Skeletal muscle tissue (tissue), 4 donors: Measurements from ENCODE around the gene RAVER2. TPM values are rescaled to one million over a fixed set of nuclear protein-coding genes. Genes with fewer than 3 reads are reported as not detected.
"Not testable (repeated sequence)": the region's sequence is repeated elsewhere in the genome, so short reads cannot be mapped to it uniquely, and the experiment has no call there.

Source experiments
- H3K27ac ChIP-seq: one replicate; pipeline ENCODE4 v1.7.0; 2013; ENCODE audit warnings: mild to moderate bottlenecking, low read depth, low read length, inconsistent platforms
- H3K27me3 ChIP-seq, 3 donors: one replicate each; pipeline ENCODE4 v1.7.0; 2013; ENCODE audit warnings: low read length in 3 of 3; ENCODE audit not compliant: control insufficient read depth in 3 of 3, insufficient read depth in 3 of 3
- H3K36me3 ChIP-seq, 3 donors: one replicate each; pipeline ENCODE4 v1.7.0; 2013; ENCODE audit warnings: low read length in 3 of 3; ENCODE audit not compliant: control insufficient read depth in 3 of 3, insufficient read depth in 3 of 3
- H3K4me1 ChIP-seq, 3 donors: one replicate each; pipeline ENCODE4 v1.7.0; 2013; ENCODE audit warnings: low read length in 3 of 3, mild to moderate bottlenecking in 3 of 3; ENCODE audit not compliant: control insufficient read depth in 3 of 3, insufficient read depth in 3 of 3
- H3K4me3 ChIP-seq, 3 donors: one replicate each; pipeline ENCODE4 v1.7.0; 2013; ENCODE audit warnings: low read length in 3 of 3
- H3K9ac ChIP-seq, 3 donors: one replicate each; pipeline ENCODE4 v1.7.0; 2013; ENCODE audit warnings: low read length in 3 of 3, mild to moderate bottlenecking in 3 of 3, moderate library complexity in 2 of 3, low read depth in 1 of 3
- H3K9me3 ChIP-seq, 3 donors: one replicate each; pipeline ENCODE4 v1.7.0; 2013; ENCODE audit warnings: low read length in 3 of 3; ENCODE audit not compliant: control insufficient read depth in 3 of 3
- total RNA-seq: library from RNA; depleted of rRNA; stranded (reverse); fragments of >200 nt; gene quantifications from one replicate; pipeline ENCODE4 v1.2.3, GENCODE V29; 2014
- donor health status: Osteomylitis.

RAVER2 gene
- total RNA-seq, 1 donor from 2014 or later, result 15.7 TPM

DNA sequence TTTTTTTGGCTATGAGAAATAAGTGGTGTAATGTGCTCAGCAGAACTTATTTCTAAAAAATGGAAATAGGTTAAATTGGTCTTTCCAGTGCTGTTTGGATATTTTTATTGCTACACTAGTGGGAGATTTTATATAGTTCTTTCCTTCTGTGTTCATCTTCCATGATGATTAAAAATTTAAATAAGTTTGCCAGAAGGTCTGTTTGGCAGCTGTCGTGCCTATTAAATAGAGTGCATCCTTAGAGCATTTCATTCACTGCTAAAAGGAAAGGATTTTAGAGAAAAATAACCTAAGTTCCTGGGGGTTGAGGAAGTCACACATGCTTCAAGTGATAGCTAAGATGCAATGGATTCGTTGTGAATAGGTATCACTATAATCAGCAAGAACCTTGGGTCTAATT is 29.7 kb upstream of the RAVER2 start:
- Histone ChIP-seq H3K4me3 (no peak overlapping the region), H3K4me1 (no peaks in the 10 kb centered on the region), H3K36me3 (no peaks in the 10 kb centered on the region), H3K27me3 (peaks cover 0 to 2% (median 0%) of the 10 kb centered on the region in 3 donors), H3K9ac (no peak overlapping the region), H3K27ac (no peak overlapping the region), H3K9me3 (no peaks in the 10 kb centered on the region)

DNA sequence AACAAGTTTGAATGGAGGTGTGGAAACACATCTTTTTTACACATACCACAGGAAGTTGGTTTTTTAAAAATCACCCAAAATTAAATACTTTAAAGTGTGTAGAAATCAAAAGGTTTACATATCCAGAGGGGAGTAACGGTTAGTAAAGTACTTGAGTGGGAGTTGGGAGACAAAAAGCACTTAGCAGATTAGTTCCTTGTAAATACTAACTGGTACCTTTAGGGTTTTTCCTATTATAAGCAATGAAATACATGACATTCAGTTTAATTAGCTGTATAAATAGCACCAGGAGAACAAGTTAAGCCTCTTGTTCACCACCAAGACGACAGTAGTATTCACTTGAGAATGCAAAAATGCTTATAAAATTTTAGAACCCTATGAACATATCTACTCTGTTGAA is 23.7 kb upstream of the RAVER2 start:
- H3K4me3 ChIP-seq, result no peak overlapping the region
- H3K9me3 ChIP-seq, result no peaks in the 10 kb centered on the region
- H3K27ac ChIP-seq, result no peak overlapping the region
- H3K27me3 ChIP-seq, result no peaks in the 10 kb centered on the region
- H3K4me1 ChIP-seq, result no peaks in the 10 kb centered on the region
- no peaks in the 10 kb centered on the region for H3K36me3 ChIP-seq
- H3K9ac ChIP-seq, result no peak overlapping the region

DNA sequence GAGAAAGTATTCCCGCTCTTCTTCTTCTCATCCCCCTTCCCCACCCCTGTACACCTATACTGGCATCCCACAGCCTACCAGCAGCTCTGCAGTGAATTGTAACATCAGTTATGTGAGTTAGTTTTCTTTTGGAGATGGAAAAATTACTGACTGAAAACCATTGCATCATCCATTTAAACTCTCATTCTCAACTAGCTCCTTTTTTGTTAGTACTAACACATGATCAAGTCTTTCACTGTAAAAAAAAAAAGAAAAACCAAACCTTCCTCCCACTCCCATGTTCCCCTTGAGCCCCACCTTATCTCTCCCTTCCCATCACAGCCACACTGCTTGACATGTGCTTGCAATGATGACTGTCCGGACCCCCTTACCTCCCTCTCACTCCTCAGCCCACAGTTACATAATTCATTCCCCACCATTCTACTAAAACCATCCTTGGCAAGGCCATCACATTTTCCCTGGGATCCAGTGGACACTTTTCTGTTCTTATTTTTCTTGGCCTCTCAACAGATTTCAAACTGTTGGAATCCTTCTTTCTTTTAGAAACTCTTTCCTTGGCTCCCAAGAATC is 23.2 kb upstream of the RAVER2 start:
- Histone ChIP-seq H3K4me3 (no peak overlapping the region), H3K9me3 (no peaks in the 10 kb centered on the region), H3K9ac (no peak overlapping the region), H3K4me1 (no peaks in the 10 kb centered on the region), H3K27me3 (no peaks in the 10 kb centered on the region), H3K36me3 (no peaks in the 10 kb centered on the region), H3K27ac (no peak overlapping the region)

DNA sequence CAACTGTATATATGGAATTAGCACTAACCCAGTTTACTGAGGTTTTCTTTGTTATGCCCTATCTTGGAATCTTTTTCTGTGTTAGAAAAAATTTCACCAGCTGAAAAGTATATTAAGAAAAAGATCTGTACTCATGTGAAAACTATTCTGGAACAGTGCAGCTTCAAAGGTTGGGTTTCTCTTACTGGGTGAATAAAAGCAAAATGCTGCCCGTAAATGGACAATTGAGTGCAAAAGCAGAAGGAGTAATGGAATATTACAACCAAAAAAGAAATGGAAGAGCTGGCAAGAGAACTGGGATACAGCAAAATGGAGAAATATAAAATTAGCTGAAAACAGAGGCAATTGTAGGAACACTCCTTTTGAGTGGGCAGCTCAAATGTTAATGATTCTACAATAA is 17.0 kb upstream of the RAVER2 start:
- Histone ChIP-seq H3K4me3 (no peak overlapping the region), H3K9me3 (no peaks in the 10 kb centered on the region), H3K27me3 (no peaks in the 10 kb centered on the region), H3K4me1 (no peaks in the 10 kb centered on the region), H3K36me3 (no peaks in the 10 kb centered on the region), H3K27ac (no peak overlapping the region), H3K9ac (no peak overlapping the region)

DNA sequence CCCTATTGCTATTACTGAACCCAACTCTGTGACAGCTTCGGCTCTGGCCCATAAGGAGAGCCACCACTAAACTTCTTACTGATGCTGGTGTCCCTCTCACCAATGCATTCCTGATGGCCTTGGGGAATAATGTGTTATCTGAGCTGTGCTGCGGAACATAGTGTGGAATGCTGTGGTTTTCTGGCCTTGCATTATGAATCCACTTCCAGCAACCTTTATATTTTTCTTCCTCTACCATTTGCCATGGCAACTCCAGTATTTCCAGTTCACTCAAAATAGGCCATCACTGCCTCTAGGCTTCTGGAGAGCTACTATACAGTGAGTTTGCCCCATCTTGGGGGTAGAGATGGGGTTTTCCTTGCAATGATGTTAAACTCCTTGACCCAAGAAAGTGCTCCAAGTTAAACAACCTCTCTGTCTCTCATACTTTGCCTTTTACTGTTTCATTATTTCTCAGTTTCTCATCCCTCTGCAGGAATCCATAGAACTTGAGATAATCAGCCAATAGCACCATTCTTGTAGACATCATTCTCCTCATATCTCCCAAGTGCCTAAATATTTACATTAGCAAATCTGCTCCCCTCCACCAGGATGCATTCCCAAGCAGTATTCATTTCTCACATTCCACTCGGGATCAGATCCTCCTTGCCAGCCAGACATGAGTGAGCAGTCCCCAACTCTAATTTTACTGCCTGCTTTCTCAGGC is 11.1 kb upstream of the RAVER2 start:
- Histone ChIP-seq H3K27ac (no peak overlapping the region), H3K27me3 (no peaks in the 10 kb centered on the region), H3K36me3 (no peaks in the 10 kb centered on the region), H3K9ac (no peak overlapping the region), H3K4me3 (no peak overlapping the region), H3K4me1 (no peaks in the 10 kb centered on the region), H3K9me3 (no peaks in the 10 kb centered on the region)

DNA sequence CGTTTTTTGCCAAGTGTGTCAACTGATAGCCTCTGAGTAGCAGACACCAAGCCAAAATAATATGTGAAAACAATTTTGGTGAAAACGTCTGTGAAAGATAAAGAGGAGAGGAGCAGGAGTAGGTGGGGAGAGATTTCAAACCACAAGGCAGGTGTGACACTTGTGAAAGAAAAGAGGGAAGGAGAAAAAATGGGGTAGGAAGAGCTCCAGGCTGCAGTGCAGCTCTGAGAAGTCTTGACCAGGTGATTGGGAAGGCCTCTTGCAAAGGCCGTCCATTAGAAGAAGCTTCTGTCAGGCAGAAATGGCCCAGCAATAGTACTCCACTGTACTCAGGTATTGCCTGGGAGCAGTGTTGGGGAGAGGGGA is 10.6 kb upstream of the RAVER2 start:
- H3K4me1 ChIP-seq, result no peaks in the 10 kb centered on the region
- no peak overlapping the region for H3K4me3 ChIP-seq
- H3K9ac ChIP-seq, result no peak overlapping the region
- H3K27me3 ChIP-seq, result no peaks in the 10 kb centered on the region
- no peak overlapping the region for H3K27ac ChIP-seq
- no peaks in the 10 kb centered on the region for H3K9me3 ChIP-seq
- H3K36me3 ChIP-seq, result no peaks in the 10 kb centered on the region

DNA sequence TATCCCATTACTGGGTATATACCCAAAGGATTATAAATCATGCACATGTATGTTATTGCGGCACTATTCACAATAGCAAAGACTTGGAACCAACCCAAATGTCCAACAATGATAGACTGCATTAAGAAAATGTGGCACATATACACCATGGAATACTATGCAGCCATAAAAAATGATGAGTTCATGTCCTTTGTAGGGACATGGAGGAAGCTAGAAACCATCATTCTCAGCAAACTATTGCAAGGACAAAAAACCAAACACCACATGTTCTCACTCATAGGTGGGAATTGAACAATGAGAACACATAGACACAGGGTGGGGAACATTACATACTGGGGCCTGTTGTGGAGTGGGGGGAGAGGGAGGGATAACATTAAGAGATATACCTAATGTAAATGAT is 4.2 kb upstream of the RAVER2 start:
- not testable (repeated sequence) for H3K9me3 ChIP-seq, H3K4me3 ChIP-seq, H3K27ac ChIP-seq, H3K9ac ChIP-seq, H3K4me1 ChIP-seq, H3K36me3 ChIP-seq, H3K27me3 ChIP-seq

DNA sequence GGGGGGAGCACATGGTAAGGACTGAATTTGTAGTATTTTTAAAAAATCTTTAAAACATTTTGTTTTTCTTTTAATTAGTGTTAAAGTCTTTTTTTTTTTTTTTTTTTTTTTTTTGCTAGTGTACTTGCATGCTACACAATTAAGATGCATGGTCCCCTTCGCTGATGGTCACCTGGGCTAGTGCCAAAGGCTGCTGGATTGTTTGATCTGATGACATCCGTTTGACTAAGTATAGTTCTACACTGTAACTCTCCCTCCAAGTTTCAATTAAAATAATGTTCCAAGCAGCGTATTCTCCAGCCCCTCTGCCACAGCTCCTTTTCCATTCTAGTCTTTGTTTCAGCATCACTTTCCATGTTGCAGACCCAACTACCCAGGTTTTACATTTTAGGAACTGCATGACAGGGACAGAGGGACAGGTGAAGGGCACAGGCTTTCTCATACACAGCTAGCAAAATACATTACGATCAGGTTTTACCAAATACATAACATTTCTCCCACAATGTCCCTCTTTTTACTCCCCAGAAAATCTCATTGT is 852 bp upstream of the RAVER2 start:
- H3K9ac ChIP-seq, result peak overlapping the region in 2 of 3 donors; percentile 62 to 74

DNA sequence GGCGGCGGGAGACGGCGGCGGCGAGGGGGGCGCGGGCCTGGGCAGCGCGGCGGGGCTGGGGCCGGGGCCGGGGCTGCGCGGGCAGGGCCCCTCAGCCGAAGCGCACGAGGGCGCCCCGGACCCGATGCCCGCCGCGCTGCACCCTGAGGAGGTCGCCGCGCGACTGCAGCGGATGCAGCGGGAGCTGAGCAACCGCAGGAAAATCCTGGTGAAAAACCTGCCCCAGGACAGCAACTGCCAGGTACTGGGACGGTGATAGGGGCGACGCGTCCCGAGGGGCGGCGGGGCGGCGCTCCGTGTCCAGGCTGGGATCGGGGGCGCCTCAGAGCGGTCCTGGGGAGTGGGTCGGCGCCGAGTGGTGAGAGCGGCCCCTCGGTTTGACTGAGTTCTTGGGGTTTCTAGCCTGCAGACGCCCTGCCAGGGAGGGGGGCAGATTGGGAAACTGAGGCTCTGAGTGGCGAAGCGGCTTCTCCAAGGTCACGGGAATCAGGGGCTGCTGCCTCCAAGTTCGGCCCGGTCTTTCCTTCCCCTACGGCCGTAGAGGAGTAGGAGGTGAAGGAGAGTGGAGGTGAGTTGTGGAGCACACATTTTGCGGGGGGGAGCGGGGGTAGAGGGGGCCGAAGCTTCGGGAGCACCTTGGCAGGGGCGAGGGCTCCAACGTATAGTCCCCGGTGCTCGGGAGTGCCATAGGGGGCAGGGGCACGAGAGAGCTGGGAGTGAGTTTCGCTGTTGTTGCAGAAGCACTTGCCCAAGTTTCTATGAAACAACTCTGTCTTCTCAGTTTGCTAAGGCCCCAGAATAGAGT is 508 bp downstream of the RAVER2 start:
- no peaks in the 10 kb centered on the region for H3K9me3 ChIP-seq
- H3K4me1 ChIP-seq, result peaks cover 5 to 20% (median 8%) of the 10 kb centered on the region in 3 donors
- H3K9ac ChIP-seq, result peak overlapping the region; percentile 84 to 88 (median 86)
- H3K36me3 ChIP-seq, result no peaks in the 10 kb centered on the region
- peak overlapping the region; percentile 82 to 87 (median 87) for H3K4me3 ChIP-seq
- peak overlapping the region; percentile 67 for H3K27ac ChIP-seq
- no peaks in the 10 kb centered on the region for H3K27me3 ChIP-seq

More for the DNA sequence above, 852 bp upstream of the RAVER2 start:
- Histone ChIP-seq H3K36me3 (no peaks in the 10 kb centered on the region), H3K4me3 (peak overlapping the region; percentile 3 to 87 (median 66)), H3K27ac (no peak overlapping the region), H3K4me1 (peaks cover 5 to 20% (median 8%) of the 10 kb centered on the region in 3 donors), H3K27me3 (no peaks in the 10 kb centered on the region), H3K9me3 (no peaks in the 10 kb centered on the region)
